Measurements from ENCODE around the gene HSPB9. TPM values are rescaled to one million over a fixed set of nuclear protein-coding genes. Genes with fewer than 3 reads are reported as not detected.
A peak's percentile ranks its signal among the peaks of the same experiment; 100 is the strongest.

HSPB9 gene
- polyA plus RNA-seq, 1 donor from 2014 or later: not detected

DNA sequence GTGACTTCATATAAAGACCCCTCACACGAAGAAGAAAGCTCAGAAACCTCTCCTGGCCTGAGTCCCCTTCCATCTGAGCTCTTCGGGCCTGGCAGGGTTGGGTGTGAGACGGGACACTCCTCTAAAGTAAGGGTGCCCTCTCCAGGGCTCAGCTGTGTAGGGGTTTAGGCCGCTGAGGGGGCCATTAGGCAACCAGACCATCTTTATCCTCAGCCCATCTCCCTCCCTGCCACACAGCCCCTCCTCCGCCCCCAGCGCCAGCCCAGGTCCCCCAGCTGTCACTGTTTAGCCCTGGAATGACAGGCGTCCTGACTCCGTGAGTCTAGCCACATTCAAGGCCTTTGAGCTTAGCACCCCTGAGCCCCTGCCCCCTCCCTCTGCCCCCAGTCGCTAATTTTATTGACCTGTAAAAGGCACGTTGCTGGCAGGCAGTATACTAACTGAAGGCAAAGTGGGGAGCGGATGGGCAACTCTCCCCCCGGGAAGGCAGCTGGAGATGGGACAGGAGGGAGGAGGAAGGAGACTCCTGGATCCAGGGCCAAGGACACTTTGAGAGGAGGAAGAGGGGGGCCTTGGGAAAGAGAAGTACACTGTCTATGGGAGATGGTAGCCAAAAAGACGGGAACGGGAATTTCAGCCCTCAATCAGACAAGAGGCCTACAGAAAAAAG, 23.7 kb upstream of the HSPB9 start:
- H3F3A ChIP-seq (ENCODE audit: insufficient read depth, low read length, poor library complexity, severe bottlenecking): no peaks in the 10 kb centered on the region
- H3K27me3 ChIP-seq (ENCODE audit: insufficient read depth, low read depth, low read length): peaks cover 18% of the 10 kb centered on the region
- H3K4me2 ChIP-seq (ENCODE audit: low read length): no peak overlapping the region
- H3K9ac ChIP-seq (ENCODE audit: low read length): no peak overlapping the region
- H3K36me3 ChIP-seq (ENCODE audit: insufficient read depth, low read length): no peaks in the 10 kb centered on the region
- H3K9me3 ChIP-seq (ENCODE audit: low read length): no peaks in the 10 kb centered on the region
- TF ChIP-seq POLR2AphosphoS5 (IDR thresholded peaks at IDR 0.05) (no peak), SMC3 (conservative IDR thresholded peaks at IDR 0.05; ENCODE audit: poor library complexity) (no peak), MXI1 (conservative IDR thresholded peaks at IDR 0.05; ENCODE audit: poor library complexity, severe bottlenecking) (no peak), EP300 (conservative IDR thresholded peaks at IDR 0.05; ENCODE audit: poor library complexity, severe bottlenecking) (no peak), RAD21 (conservative IDR thresholded peaks at IDR 0.05) (no peak)
- TF ChIP-seq, protein P1, sequence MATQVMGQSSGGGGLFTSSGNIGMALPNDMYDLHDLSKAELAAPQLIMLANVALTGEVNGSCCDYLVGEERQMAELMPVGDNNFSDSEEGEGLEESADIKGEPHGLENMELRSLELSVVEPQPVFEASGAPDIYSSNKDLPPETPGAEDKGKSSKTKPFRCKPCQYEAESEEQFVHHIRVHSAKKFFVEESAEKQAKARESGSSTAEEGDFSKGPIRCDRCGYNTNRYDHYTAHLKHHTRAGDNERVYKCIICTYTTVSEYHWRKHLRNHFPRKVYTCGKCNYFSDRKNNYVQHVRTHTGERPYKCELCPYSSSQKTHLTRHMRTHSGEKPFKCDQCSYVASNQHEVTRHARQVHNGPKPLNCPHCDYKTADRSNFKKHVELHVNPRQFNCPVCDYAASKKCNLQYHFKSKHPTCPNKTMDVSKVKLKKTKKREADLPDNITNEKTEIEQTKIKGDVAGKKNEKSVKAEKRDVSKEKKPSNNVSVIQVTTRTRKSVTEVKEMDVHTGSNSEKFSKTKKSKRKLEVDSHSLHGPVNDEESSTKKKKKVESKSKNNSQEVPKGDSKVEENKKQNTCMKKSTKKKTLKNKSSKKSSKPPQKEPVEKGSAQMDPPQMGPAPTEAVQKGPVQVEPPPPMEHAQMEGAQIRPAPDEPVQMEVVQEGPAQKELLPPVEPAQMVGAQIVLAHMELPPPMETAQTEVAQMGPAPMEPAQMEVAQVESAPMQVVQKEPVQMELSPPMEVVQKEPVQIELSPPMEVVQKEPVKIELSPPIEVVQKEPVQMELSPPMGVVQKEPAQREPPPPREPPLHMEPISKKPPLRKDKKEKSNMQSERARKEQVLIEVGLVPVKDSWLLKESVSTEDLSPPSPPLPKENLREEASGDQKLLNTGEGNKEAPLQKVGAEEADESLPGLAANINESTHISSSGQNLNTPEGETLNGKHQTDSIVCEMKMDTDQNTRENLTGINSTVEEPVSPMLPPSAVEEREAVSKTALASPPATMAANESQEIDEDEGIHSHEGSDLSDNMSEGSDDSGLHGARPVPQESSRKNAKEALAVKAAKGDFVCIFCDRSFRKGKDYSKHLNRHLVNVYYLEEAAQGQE (IDR thresholded peaks at IDR 0.05; ENCODE audit: borderline replicate concordance): no peak
- H3K27ac ChIP-seq (ENCODE audit: low read length): no peak overlapping the region
- H2AFZ ChIP-seq (ENCODE audit: low read depth, low read length): no peak overlapping the region
- H3K79me2 ChIP-seq (replicated peaks; ENCODE audit: insufficient read depth, low read length): no peaks in the 10 kb centered on the region
- H3K9me2 ChIP-seq (ENCODE audit: insufficient read depth, low read length): no peaks in the 10 kb centered on the region
- H4K20me1 ChIP-seq (ENCODE audit: insufficient read depth): no peaks in the 10 kb centered on the region
- no peak overlapping the region for H3K4me3 ChIP-seq (ENCODE audit: low read length)

DNA sequence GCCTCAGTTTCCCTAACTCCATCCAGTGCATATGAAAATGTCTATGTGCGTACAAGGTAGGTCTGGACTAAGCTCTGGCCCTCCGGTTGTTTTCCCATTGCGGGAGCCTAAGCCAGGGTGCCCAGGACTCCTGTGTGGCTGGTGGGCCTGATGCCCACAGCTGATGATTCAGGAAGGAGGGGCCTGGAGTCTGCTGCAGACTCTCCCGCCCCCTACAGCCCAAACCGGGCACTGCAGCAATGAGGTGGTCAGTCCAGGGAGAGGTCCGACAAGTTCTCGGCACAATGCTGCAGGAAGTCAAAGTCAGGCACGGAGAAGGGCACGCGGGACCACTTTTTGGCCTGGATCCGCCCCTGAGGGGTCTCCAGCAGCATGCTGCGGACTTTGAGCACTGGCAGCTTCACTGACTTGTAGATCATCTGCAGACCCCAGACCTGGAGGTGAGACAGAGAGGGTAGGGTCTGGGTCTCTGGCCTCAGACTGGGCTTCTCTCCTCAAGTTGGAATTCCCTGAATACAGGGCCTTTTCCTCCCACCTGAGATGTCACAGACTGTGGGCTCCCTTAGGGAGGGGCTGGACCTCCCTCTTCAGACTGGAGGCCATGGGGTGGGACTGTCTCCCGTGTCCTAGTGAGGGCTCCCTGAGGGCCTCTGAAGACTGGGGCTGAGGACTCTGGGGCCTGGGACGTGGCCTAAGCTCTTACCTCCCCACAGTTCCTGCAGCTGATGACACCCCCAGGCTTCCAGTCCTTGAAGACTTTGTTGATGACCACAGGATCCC, 20.9 kb upstream of the HSPB9 start:
- Histone ChIP-seq H4K20me1 (ENCODE audit: insufficient read depth) (no peaks in the 10 kb centered on the region), H2AFZ (ENCODE audit: low read depth, low read length) (no peak overlapping the region), H3K27ac (ENCODE audit: low read length) (no peak overlapping the region), H3K9ac (ENCODE audit: low read length) (no peak overlapping the region), H3K79me2 (replicated peaks; ENCODE audit: insufficient read depth, low read length) (no peaks in the 10 kb centered on the region), H3K27me3 (ENCODE audit: insufficient read depth, low read depth, low read length) (peaks cover 18% of the 10 kb centered on the region), H3K9me2 (ENCODE audit: insufficient read depth, low read length) (no peaks in the 10 kb centered on the region), H3K4me2 (ENCODE audit: low read length) (no peak overlapping the region), H3K4me3 (ENCODE audit: low read length) (no peak overlapping the region), H3K36me3 (ENCODE audit: insufficient read depth, low read length) (no peaks in the 10 kb centered on the region), H3F3A (ENCODE audit: insufficient read depth, low read length, poor library complexity, severe bottlenecking) (no peaks in the 10 kb centered on the region), H3K9me3 (ENCODE audit: low read length) (no peaks in the 10 kb centered on the region)
- TF ChIP-seq, protein P2, sequence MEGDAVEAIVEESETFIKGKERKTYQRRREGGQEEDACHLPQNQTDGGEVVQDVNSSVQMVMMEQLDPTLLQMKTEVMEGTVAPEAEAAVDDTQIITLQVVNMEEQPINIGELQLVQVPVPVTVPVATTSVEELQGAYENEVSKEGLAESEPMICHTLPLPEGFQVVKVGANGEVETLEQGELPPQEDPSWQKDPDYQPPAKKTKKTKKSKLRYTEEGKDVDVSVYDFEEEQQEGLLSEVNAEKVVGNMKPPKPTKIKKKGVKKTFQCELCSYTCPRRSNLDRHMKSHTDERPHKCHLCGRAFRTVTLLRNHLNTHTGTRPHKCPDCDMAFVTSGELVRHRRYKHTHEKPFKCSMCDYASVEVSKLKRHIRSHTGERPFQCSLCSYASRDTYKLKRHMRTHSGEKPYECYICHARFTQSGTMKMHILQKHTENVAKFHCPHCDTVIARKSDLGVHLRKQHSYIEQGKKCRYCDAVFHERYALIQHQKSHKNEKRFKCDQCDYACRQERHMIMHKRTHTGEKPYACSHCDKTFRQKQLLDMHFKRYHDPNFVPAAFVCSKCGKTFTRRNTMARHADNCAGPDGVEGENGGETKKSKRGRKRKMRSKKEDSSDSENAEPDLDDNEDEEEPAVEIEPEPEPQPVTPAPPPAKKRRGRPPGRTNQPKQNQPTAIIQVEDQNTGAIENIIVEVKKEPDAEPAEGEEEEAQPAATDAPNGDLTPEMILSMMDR (IDR thresholded peaks at IDR 0.05; ENCODE audit: poor library complexity, severe bottlenecking): peak; percentile 49
- TF ChIP-seq RAD21 (conservative IDR thresholded peaks at IDR 0.05) (peak; percentile 32), POLR2AphosphoS5 (IDR thresholded peaks at IDR 0.05) (no peak)

Data from neural cell (in vitro differentiated cells).